HEK293 (cell line): ENCODE results near the gene OSBPL10.

ENCODE experiments used
- CTCF ChIA-PET: fragments of 350-600 bp; formaldehyde crosslinking; extraction: SDS; loops from one replicate; lab custom pipeline; 2021; ENCODE audit warnings: antibody characterized with exemption; lab: Yijun Ruan, JAX
- POLR2A ChIA-PET: fragments of 300-600 bp; formaldehyde crosslinking; extraction: SDS; loops from one replicate; lab custom pipeline; 2020; ENCODE audit warnings: antibody characterized with exemption, inconsistent platforms; lab: Yijun Ruan, JAX
- H3K27ac ChIP-seq: fragments of 200-500 bp; sonication (Bioruptor generic); 2 replicates; pipeline ENCODE4 v1.5.1; 2014; ENCODE audit warnings: low read depth, low read length, control low read depth, inconsistent platforms; ENCODE audit errors: extremely low read depth
- H3K36me3 ChIP-seq, 2 experiments: fragments of 200-500 bp in 1 of 2; sonication (Bioruptor generic) in 1 of 2; 1 replicate in 1 of 2; 2 replicates in 1 of 2; pipeline ENCODE4 v1.5.1; 2014 to 2017; ENCODE audit warnings: inconsistent platforms in 2 of 2, low read length in 2 of 2; ENCODE audit not compliant: control insufficient read depth in 2 of 2, insufficient read depth in 1 of 2
- H3K4me1 ChIP-seq: fragments of 200-500 bp; sonication (Bioruptor generic); 2 replicates; pipeline ENCODE4 v1.5.1; 2014; ENCODE audit warnings: mild to moderate bottlenecking, low read length, inconsistent platforms; ENCODE audit not compliant: control insufficient read depth, insufficient read depth
- H3K4me3 ChIP-seq: 2 replicates; pipeline ENCODE4 v1.5.1; 2011; ENCODE audit warnings: low read depth, mild to moderate bottlenecking, control low read depth, low read length, moderate library complexity
- H3K9me3 ChIP-seq: fragments of 200-500 bp; sonication (Bioruptor generic); 2 replicates; pipeline ENCODE4 v1.5.1; 2014; ENCODE audit warnings: low read depth, low read length, inconsistent platforms; ENCODE audit not compliant: control insufficient read depth, insufficient read depth
- GLIS2 ChIP-seq: fragments of 450-650 bp; formaldehyde crosslinking; IDR thresholded peaks from 2 replicates; pipeline ENCODE4 v1.5.1; 2016; ENCODE audit warnings: missing biosample characterization, missing genetic modification characterization
- INSM2 ChIP-seq: fragments of 450-650 bp; formaldehyde crosslinking; IDR thresholded peaks from 2 replicates; pipeline ENCODE4 v1.5.1; 2016; ENCODE audit warnings: missing biosample characterization, missing genetic modification characterization
- KLF9 ChIP-seq: fragments of 450-650 bp; formaldehyde crosslinking; IDR thresholded peaks from 2 replicates; pipeline ENCODE4 v1.5.1; 2016; ENCODE audit warnings: missing biosample characterization, missing genetic modification characterization, low read depth
- ZBTB44 ChIP-seq: fragments of 450-650 bp; IDR thresholded peaks from 2 replicates; pipeline ENCODE4 v1.5.1; 2018; ENCODE audit warnings: missing biosample characterization, mild to moderate bottlenecking, missing genetic modification characterization
- ZFHX2 ChIP-seq: fragments of 450-650 bp; formaldehyde crosslinking; conservative IDR thresholded peaks from 2 replicates; pipeline ENCODE4 v1.5.1; 2016; ENCODE audit warnings: missing biosample characterization, missing genetic modification characterization
- ZFP3 ChIP-seq: fragments of 450-650 bp; formaldehyde crosslinking; IDR thresholded peaks from 2 replicates; pipeline ENCODE4 v1.5.1; 2016; ENCODE audit warnings: low read depth, missing biosample characterization, missing genetic modification characterization
- ZNF248 ChIP-seq: fragments of 450-650 bp; formaldehyde crosslinking; IDR thresholded peaks from 2 replicates; pipeline ENCODE4 v1.5.1; 2017; ENCODE audit warnings: missing biosample characterization, missing genetic modification characterization
- ZNF324 ChIP-seq: fragments of 450-650 bp; formaldehyde crosslinking; IDR thresholded peaks from 2 replicates; pipeline ENCODE4 v1.5.1; 2016; ENCODE audit warnings: missing biosample characterization, missing genetic modification characterization
- ZNF335 ChIP-seq: fragments of 450-650 bp; formaldehyde crosslinking; conservative IDR thresholded peaks from 2 replicates; pipeline ENCODE4 v1.5.1; 2016; ENCODE audit warnings: missing biosample characterization, missing genetic modification characterization
- ZNF350 ChIP-seq: fragments of 450-650 bp; formaldehyde crosslinking; IDR thresholded peaks from 2 replicates; pipeline ENCODE4 v1.5.0; 2017; ENCODE audit warnings: missing biosample characterization, mild to moderate bottlenecking, missing genetic modification characterization
- ZNF416 ChIP-seq: fragments of 450-650 bp; formaldehyde crosslinking; IDR thresholded peaks from 2 replicates; pipeline ENCODE4 v1.5.1; 2016; ENCODE audit warnings: missing biosample characterization, missing genetic modification characterization
- ZNF623 ChIP-seq: fragments of 450-650 bp; formaldehyde crosslinking; IDR thresholded peaks from 2 replicates; pipeline ENCODE4 v1.5.1; 2016; ENCODE audit warnings: missing biosample characterization, missing genetic modification characterization
- ZNF658 ChIP-seq: fragments of 450-650 bp; formaldehyde crosslinking; IDR thresholded peaks from 2 replicates; pipeline ENCODE4; 2016; ENCODE audit warnings: missing biosample characterization, missing genetic modification characterization
- ZNF701 ChIP-seq: fragments of 450-650 bp; formaldehyde crosslinking; IDR thresholded peaks from 2 replicates; pipeline ENCODE4 v1.5.1; 2016; ENCODE audit warnings: missing biosample characterization, missing genetic modification characterization
- ZNF792 ChIP-seq: fragments of 450-650 bp; formaldehyde crosslinking; IDR thresholded peaks from 2 replicates; pipeline ENCODE4 v1.5.1; 2016; ENCODE audit warnings: missing biosample characterization, missing genetic modification characterization
- ZSCAN4 ChIP-seq: fragments of 450-650 bp; formaldehyde crosslinking; IDR thresholded peaks from 2 replicates; pipeline ENCODE4 v1.5.1; 2017; ENCODE audit warnings: missing biosample characterization, missing genetic modification characterization
- TF ChIP-seq, protein P1 (sequence below): fragments of 450-650 bp; formaldehyde crosslinking; IDR thresholded peaks from 2 replicates; pipeline ENCODE4 v1.5.1; 2017; ENCODE audit warnings: missing biosample characterization, missing genetic modification characterization
- TF ChIP-seq, protein P2 (sequence below): fragments of 450-650 bp; formaldehyde crosslinking; IDR thresholded peaks from 2 replicates; pipeline ENCODE4 v1.5.1; 2016; ENCODE audit warnings: missing biosample characterization, missing genetic modification characterization
- TF ChIP-seq, protein P3 (sequence below): fragments of 450-650 bp; formaldehyde crosslinking; IDR thresholded peaks from 2 replicates; pipeline ENCODE4 v1.5.1; 2017; ENCODE audit warnings: missing biosample characterization, missing genetic modification characterization
- TF ChIP-seq, protein P4 (sequence below): fragments of 450-650 bp; formaldehyde crosslinking; IDR thresholded peaks from 2 replicates; pipeline ENCODE4 v1.5.1; 2017; ENCODE audit warnings: missing biosample characterization, missing genetic modification characterization

Gene OSBPL10

GRCh38 chr3:31833391-31834190 is 147.5 kb downstream of the OSBPL10 start:
- no peaks in the 10 kb centered on the region for H3K36me3 ChIP-seq
- CTCF ChIA-PET = no interaction called here
- TF ChIP-seq ZNF416 (tag by site-specific recombination) (no peak), ZNF792 (tag by site-specific recombination) (no peak), GLIS2 (tag by site-specific recombination) (no peak), ZNF324 (tag by site-specific recombination) (no peak), ZNF350 (tag by site-specific recombination) (no peak), KLF9 (tag by site-specific recombination) (no peak), ZNF248 (no peak), ZNF335 (tag by site-specific recombination) (0 out of 2 replicates have a peak, but pooled peaks have one; percentile 15), ZBTB44 (tag by site-specific recombination) (no peak), ZNF623 (tag by site-specific recombination) (no peak), ZNF658 (tag by site-specific recombination) (no peak), ZFHX2 (tag by site-specific recombination) (no peak), ZFP3 (tag by site-specific recombination) (no peak), ZSCAN4 (tag by site-specific recombination) (peak; percentile 31; the same call in 1 of the 2 replicates), ZNF701 (no peak), INSM2 (tag by site-specific recombination) (no peak)
- TF ChIP-seq, protein P1, sequence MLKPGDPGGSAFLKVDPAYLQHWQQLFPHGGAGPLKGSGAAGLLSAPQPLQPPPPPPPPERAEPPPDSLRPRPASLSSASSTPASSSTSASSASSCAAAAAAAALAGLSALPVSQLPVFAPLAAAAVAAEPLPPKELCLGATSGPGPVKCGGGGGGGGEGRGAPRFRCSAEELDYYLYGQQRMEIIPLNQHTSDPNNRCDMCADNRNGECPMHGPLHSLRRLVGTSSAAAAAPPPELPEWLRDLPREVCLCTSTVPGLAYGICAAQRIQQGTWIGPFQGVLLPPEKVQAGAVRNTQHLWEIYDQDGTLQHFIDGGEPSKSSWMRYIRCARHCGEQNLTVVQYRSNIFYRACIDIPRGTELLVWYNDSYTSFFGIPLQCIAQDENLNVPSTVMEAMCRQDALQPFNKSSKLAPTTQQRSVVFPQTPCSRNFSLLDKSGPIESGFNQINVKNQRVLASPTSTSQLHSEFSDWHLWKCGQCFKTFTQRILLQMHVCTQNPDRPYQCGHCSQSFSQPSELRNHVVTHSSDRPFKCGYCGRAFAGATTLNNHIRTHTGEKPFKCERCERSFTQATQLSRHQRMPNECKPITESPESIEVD = peak; percentile 79
- TF ChIP-seq, protein P2, sequence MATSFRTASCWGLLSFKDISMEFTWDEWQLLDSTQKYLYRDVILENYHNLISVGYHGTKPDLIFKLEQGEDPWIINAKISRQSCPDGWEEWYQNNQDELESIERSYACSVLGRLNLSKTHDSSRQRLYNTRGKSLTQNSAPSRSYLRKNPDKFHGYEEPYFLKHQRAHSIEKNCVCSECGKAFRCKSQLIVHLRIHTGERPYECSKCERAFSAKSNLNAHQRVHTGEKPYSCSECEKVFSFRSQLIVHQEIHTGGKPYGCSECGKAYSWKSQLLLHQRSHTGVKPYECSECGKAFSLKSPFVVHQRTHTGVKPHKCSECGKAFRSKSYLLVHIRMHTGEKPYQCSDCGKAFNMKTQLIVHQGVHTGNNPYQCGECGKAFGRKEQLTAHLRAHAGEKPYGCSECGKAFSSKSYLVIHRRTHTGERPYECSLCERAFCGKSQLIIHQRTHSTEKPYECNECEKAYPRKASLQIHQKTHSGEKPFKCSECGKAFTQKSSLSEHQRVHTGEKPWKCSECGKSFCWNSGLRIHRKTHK (tag by site-specific recombination) = no peak
- TF ChIP-seq, protein P3, sequence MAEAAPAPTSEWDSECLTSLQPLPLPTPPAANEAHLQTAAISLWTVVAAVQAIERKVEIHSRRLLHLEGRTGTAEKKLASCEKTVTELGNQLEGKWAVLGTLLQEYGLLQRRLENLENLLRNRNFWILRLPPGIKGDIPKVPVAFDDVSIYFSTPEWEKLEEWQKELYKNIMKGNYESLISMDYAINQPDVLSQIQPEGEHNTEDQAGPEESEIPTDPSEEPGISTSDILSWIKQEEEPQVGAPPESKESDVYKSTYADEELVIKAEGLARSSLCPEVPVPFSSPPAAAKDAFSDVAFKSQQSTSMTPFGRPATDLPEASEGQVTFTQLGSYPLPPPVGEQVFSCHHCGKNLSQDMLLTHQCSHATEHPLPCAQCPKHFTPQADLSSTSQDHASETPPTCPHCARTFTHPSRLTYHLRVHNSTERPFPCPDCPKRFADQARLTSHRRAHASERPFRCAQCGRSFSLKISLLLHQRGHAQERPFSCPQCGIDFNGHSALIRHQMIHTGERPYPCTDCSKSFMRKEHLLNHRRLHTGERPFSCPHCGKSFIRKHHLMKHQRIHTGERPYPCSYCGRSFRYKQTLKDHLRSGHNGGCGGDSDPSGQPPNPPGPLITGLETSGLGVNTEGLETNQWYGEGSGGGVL (tag by site-specific recombination) = no peak
- TF ChIP-seq, protein P4, sequence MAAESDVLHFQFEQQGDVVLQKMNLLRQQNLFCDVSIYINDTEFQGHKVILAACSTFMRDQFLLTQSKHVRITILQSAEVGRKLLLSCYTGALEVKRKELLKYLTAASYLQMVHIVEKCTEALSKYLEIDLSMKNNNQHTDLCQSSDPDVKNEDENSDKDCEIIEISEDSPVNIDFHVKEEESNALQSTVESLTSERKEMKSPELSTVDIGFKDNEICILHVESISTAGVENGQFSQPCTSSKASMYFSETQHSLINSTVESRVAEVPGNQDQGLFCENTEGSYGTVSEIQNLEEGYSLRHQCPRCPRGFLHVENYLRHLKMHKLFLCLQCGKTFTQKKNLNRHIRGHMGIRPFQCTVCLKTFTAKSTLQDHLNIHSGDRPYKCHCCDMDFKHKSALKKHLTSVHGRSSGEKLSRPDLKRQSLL (tag by site-specific recombination) = no peak
- POLR2A ChIA-PET = no interaction called here
- H3K4me1 ChIP-seq = no peaks in the 10 kb centered on the region
- no peak overlapping the region for H3K27ac ChIP-seq
- no peak overlapping the region for H3K4me3 ChIP-seq
- no peaks in the 10 kb centered on the region for H3K9me3 ChIP-seq
